SK-N-SH treated with all-trans-retinoic acid at 6 μM for 48 hours (cell line): ENCODE measurements around the gene SLC5A10.

Experiments used
- BACH2 ChIP-seq: fragments of 250-450 bp; sonication (Bioruptor Pico); IDR thresholded peaks from 2 replicates; pipeline ENCODE4 v1.9.0; 2021; ENCODE audit warnings: mild to moderate bottlenecking, borderline replicate concordance
- CSDC2 ChIP-seq: fragments of 250-450 bp; sonication (Bioruptor Pico); IDR thresholded peaks from 2 replicates; pipeline ENCODE4 v1.5.0; 2020; ENCODE audit warnings: mild to moderate bottlenecking, moderate library complexity
- PATZ1 ChIP-seq: fragments of 250-450 bp; sonication (Bioruptor Pico); IDR thresholded peaks from 2 replicates; pipeline ENCODE4 v1.8.0; 2020; ENCODE audit warnings: mild to moderate bottlenecking, moderate library complexity, borderline replicate concordance
- RARB ChIP-seq: fragments of 250-450 bp; sonication (Bioruptor Pico); IDR thresholded peaks from 2 replicates; pipeline ENCODE4 v1.8.0; 2021; ENCODE audit warnings: mild to moderate bottlenecking, moderate library complexity
- SNAI2 ChIP-seq: fragments of 250-450 bp; sonication (Bioruptor Pico); IDR thresholded peaks from 2 replicates; pipeline ENCODE4 v1.5.0; 2020; ENCODE audit warnings: mild to moderate bottlenecking, moderate library complexity
- ZFP3 ChIP-seq: fragments of 250-450 bp; sonication (Bioruptor Pico); IDR thresholded peaks from 2 replicates; pipeline ENCODE4 v1.5.0; 2020; ENCODE audit warnings: mild to moderate bottlenecking, moderate library complexity
- ZFP30 ChIP-seq: fragments of 450-650 bp; formaldehyde crosslinking; IDR thresholded peaks from 2 replicates; pipeline ENCODE4 v1.5.0; 2022; ENCODE audit warnings: mild to moderate bottlenecking, moderate library complexity
- TF ChIP-seq, protein P1 (sequence below): fragments of 250-450 bp; sonication (Bioruptor Pico); IDR thresholded peaks from 2 replicates; pipeline ENCODE4 v1.8.0; 2021; ENCODE audit warnings: low read depth, mild to moderate bottlenecking, moderate library complexity, borderline replicate concordance

- TF ChIP-seq CSDC2 (CRISPR knock-in tag) (no peak), PATZ1 (CRISPR knock-in tag) (no peak), ZFP3 (CRISPR knock-in tag) (no peak), RARB (CRISPR knock-in tag) (no peak), ZFP30 (CRISPR knock-in tag) (no peak), BACH2 (CRISPR knock-in tag) (no peak), SNAI2 (CRISPR knock-in tag) (no peak)
- TF ChIP-seq, protein P1, sequence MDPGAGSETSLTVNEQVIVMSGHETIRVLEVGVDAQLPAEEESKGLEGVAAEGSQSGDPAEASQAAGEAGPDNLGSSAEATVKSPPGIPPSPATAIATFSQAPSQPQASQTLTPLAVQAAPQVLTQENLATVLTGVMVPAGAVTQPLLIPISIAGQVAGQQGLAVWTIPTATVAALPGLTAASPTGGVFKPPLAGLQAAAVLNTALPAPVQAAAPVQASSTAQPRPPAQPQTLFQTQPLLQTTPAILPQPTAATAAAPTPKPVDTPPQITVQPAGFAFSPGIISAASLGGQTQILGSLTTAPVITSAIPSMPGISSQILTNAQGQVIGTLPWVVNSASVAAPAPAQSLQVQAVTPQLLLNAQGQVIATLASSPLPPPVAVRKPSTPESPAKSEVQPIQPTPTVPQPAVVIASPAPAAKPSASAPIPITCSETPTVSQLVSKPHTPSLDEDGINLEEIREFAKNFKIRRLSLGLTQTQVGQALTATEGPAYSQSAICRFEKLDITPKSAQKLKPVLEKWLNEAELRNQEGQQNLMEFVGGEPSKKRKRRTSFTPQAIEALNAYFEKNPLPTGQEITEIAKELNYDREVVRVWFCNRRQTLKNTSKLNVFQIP (CRISPR knock-in tag), result no peak
Observed at GRCh38 chr17:18905226-18905625, 46.7 kb upstream of the SLC5A10 start.
